Lung microvascular endothelial cell (primary cell): ENCODE measurements around the gene NCKAP5. TPM values are rescaled to one million over a fixed set of nuclear protein-coding genes. Genes with fewer than 3 reads are reported as not detected.
"Not testable (repeated sequence)": the region's sequence is repeated elsewhere in the genome, so short reads cannot be mapped to it uniquely, and the experiment has no call there.

ENCODE experiments used
- DNase-seq, 2 donors: peaks; one replicate each; pipeline versions ENCODE4 v3.0.0 to v3.0.0-alpha.2; 2010; ENCODE audit warnings: low read depth in 2 of 2
- total RNA-seq: library from RNA; depleted of rRNA; stranded (reverse); fragments of >200 nt; gene quantifications from 2 replicates; pipeline ENCODE4 v1.2.1, GENCODE V29; 2014

The NCKAP5 gene
- total RNA-seq, 1 donor from 2014 or later = under 0.01 TPM

GRCh38 chr2:132726155-132726554 is 842.1 kb downstream of the NCKAP5 start:
- DNase-seq = no peak

- DNase-seq = no peak
These were observed 842.5 kb downstream of the NCKAP5 start for GRCh38 chr2:132725748-132726147.

- DNase-seq = no peak
These were observed 843.1 kb downstream of the NCKAP5 start for GRCh38 chr2:132725148-132725547.

GRCh38 chr2:132721938-132722337 is 846.3 kb downstream of the NCKAP5 start:
- no peak for DNase-seq

GRCh38 chr2:132720393-132720792 is 847.9 kb downstream of the NCKAP5 start:
- no peak for DNase-seq

- no peak for DNase-seq
These were observed 848.8 kb downstream of the NCKAP5 start for GRCh38 chr2:132719480-132719879.

- no peak for DNase-seq
These were observed 851.3 kb downstream of the NCKAP5 start for GRCh38 chr2:132716954-132717353.

- DNase-seq = no peak
These were observed 852.6 kb downstream of the NCKAP5 start for GRCh38 chr2:132715386-132716351.

GRCh38 chr2:132703396-132703795 is 864.9 kb downstream of the NCKAP5 start:
- peak in 1 of 2 donors; percentile 4 for DNase-seq

- no peak for DNase-seq
These were observed 866.5 kb downstream of the NCKAP5 start for GRCh38 chr2:132701810-132702209.

GRCh38 chr2:132699802-132700201 is 868.5 kb downstream of the NCKAP5 start:
- DNase-seq = not testable (repeated sequence)

GRCh38 chr2:132698347-132698746 is 869.9 kb downstream of the NCKAP5 start:
- DNase-seq = not testable (repeated sequence)

GRCh38 chr2:132697556-132698205 is 870.6 kb downstream of the NCKAP5 start:
- no peak for DNase-seq

- no peak for DNase-seq
These were observed 875.4 kb downstream of the NCKAP5 start for GRCh38 chr2:132692816-132693215.

GRCh38 chr2:132691556-132691955 is 876.7 kb downstream of the NCKAP5 start:
- no peak for DNase-seq

- no peak for DNase-seq
These were observed 877.5 kb downstream of the NCKAP5 start for GRCh38 chr2:132690664-132691303.

- DNase-seq = peak in 1 of 2 donors; percentile 32
These were observed 886.5 kb downstream of the NCKAP5 start for GRCh38 chr2:132681766-132682165.

GRCh38 chr2:132680544-132680943 is 887.7 kb downstream of the NCKAP5 start:
- DNase-seq = no peak

GRCh38 chr2:132678483-132678882 is 889.8 kb downstream of the NCKAP5 start:
- DNase-seq = no peak

- no peak for DNase-seq
These were observed 890.6 kb downstream of the NCKAP5 start for GRCh38 chr2:132677661-132678060.

- no peak for DNase-seq
These were observed 891.3 kb downstream of the NCKAP5 start for GRCh38 chr2:132676999-132677398.
